GM23338 (cell line): ENCODE results near the gene TFB1M. TPM values are rescaled to one million over a fixed set of nuclear protein-coding genes. Genes with fewer than 3 reads are reported as not detected.

Experiments used
- ATAC-seq: fragments of 200-7000 bp; cut with Tn5 transposase; 3 replicates; pipeline ENCODE4 v1.9.1; 2020
- DNase-seq: peaks from one replicate; pipeline ENCODE4 v3.0.0-alpha.2; 2015; ENCODE audit warnings: low spot score
- H2AFZ ChIP-seq: fragments of 200-600 bp; sonication (generic); 2 replicates; pipeline ENCODE4 v1.8.0; 2016; ENCODE audit warnings: antibody characterized with exemption, mild to moderate bottlenecking, moderate library complexity
- H3F3A ChIP-seq: fragments of 200-600 bp; sonication (generic); replicated peaks from 2 replicates; pipeline ENCODE4 v1.8.0; 2017; ENCODE audit warnings: antibody characterized with exemption, mixed run types, low read depth
- H3K27ac ChIP-seq: fragments of 200-600 bp; sonication (generic); 2 replicates; pipeline ENCODE4 v1.6.1; 2016; ENCODE audit warnings: low read depth
- H3K27me3 ChIP-seq: fragments of 200-600 bp; sonication (generic); 2 replicates; pipeline ENCODE4 v1.8.0; 2016; ENCODE audit warnings: mild to moderate bottlenecking, mixed run types, moderate library complexity; ENCODE audit not compliant: insufficient read depth
- H3K36me3 ChIP-seq: fragments of 200-600 bp; sonication (generic); 2 replicates; pipeline ENCODE4 v1.8.0; 2016; ENCODE audit warnings: mild to moderate bottlenecking; ENCODE audit not compliant: insufficient read depth
- H3K4me1 ChIP-seq: fragments of 200-600 bp; sonication (generic); 2 replicates; pipeline ENCODE4 v1.8.0; 2016; ENCODE audit warnings: mild to moderate bottlenecking, moderate library complexity; ENCODE audit not compliant: insufficient read depth
- H3K4me2 ChIP-seq: fragments of 200-600 bp; sonication (generic); 2 replicates; pipeline ENCODE4 v1.7.1; 2017; ENCODE audit warnings: mixed run types
- H3K4me3 ChIP-seq: fragments of 200-600 bp; sonication (generic); 2 replicates; pipeline ENCODE4 v1.6.1; 2016; ENCODE audit warnings: mixed run types
- H3K79me2 ChIP-seq: fragments of 200-600 bp; sonication (generic); replicated peaks from 2 replicates; pipeline ENCODE4 v1.8.0; 2017; ENCODE audit warnings: mild to moderate bottlenecking; ENCODE audit not compliant: insufficient read depth
- H3K9me2 ChIP-seq: fragments of 200-600 bp; sonication (generic); 2 replicates; pipeline ENCODE4 v1.8.0; 2017; ENCODE audit not compliant: insufficient read depth
- H4K20me1 ChIP-seq: fragments of 200-600 bp; sonication (generic); replicated peaks from 2 replicates; pipeline ENCODE4 v1.8.0; 2017; ENCODE audit warnings: mild to moderate bottlenecking; ENCODE audit not compliant: insufficient read depth
- H3K27ac Mint-ChIP-seq: 2 replicates; pipeline ENCODE4 v1.8.0; 2020; ENCODE audit warnings: inconsistent platforms, mild to moderate bottlenecking, moderate library complexity, mixed read lengths
- H3K27me3 Mint-ChIP-seq: 3 replicates; pipeline ENCODE4 v1.8.0; 2022; ENCODE audit warnings: low read depth, mild to moderate bottlenecking, moderate library complexity, mixed read lengths, inconsistent platforms; ENCODE audit not compliant: insufficient read depth, poor library complexity
- H3K36me3 Mint-ChIP-seq: 3 replicates; pipeline ENCODE4 v1.8.0; 2021; ENCODE audit warnings: low read depth, mild to moderate bottlenecking, inconsistent platforms, moderate library complexity, mixed read lengths
- H3K4me1 Mint-ChIP-seq: 3 replicates; pipeline ENCODE4 v1.8.0; 2020; ENCODE audit warnings: mild to moderate bottlenecking, inconsistent platforms, mixed read lengths
- H3K4me3 Mint-ChIP-seq: 3 replicates; pipeline ENCODE4 v1.8.0; 2021; ENCODE audit warnings: moderate library complexity, mild to moderate bottlenecking, inconsistent platforms, mixed read lengths
- H3K9me3 Mint-ChIP-seq: 3 replicates; pipeline ENCODE4 v1.8.0; 2020; ENCODE audit warnings: moderate library complexity, mild to moderate bottlenecking, inconsistent platforms, mixed read lengths
- CTCF ChIP-seq, 2 experiments: fragments of 200-600 bp in 1 of 2; sonication (generic) in 1 of 2; conservative IDR thresholded peaks; 2 replicates each; pipeline versions ENCODE4 v1.5.1 to v1.6.1; 2016 to 2017; ENCODE audit warnings: antibody characterized with exemption in 2 of 2, low read depth in 2 of 2, mild to moderate bottlenecking in 2 of 2, moderate library complexity in 1 of 2
- ETS1 ChIP-seq: IDR thresholded peaks from 2 replicates; pipeline ENCODE4 v1.6.1; 2016; ENCODE audit warnings: antibody characterized with exemption
- EZH2 ChIP-seq: fragments of 200-600 bp; sonication (generic); IDR thresholded peaks from one replicate; pipeline ENCODE4 v1.8.0; 2017; ENCODE audit warnings: antibody characterized with exemption, mild to moderate bottlenecking, low read depth; ENCODE audit not compliant: unreplicated experiment
- EZH2phosphoT487 ChIP-seq: fragments of 200-600 bp; sonication (generic); IDR thresholded peaks from one replicate; pipeline ENCODE4 v1.8.1; 2018; ENCODE audit warnings: antibody characterized with exemption; ENCODE audit not compliant: unreplicated experiment
- polyA plus RNA-seq: library from polyadenylated mRNA; unstranded; fragments of >200 nt; fragmentation: Nextera tagmentation; extraction: Ambion mirVana; gene quantifications from 2 replicates; pipeline ENCODE4 v1.2.1, GENCODE V29; 2016
- total RNA-seq: library from RNA; depleted of rRNA; stranded (reverse); fragments of >200 nt; shearing (Covaris generic); gene quantifications from 2 replicates; pipeline ENCODE4 v1.2.3, GENCODE V29; 2014

TFB1M gene
- total and polyA plus RNA-seq, 2 experiments from 2014 or later = 51.1 to 66.9 TPM

- Mint-ChIP-seq H3K4me1 (peaks cover 16% of the 10 kb centered on the region), H3K9me3 (peaks cover 9% of the 10 kb centered on the region; the same call in 1 of the 3 replicates), H3K36me3 (peaks cover 25% of the 10 kb centered on the region), H3K27ac (peak overlapping the region; percentile 77), H3K27me3 (peaks cover 9% of the 10 kb centered on the region), H3K4me3 (no peak overlapping the region)
- Histone ChIP-seq H3K79me2 (no peaks in the 10 kb centered on the region), H3K27ac (no peak overlapping the region; the same call in 1 of the 2 replicates), H3K36me3 (peaks cover 3% of the 10 kb centered on the region; the same call in 1 of the 2 replicates), H3K9me2 (no peaks in the 10 kb centered on the region), H2AFZ (no peak overlapping the region), H3F3A (no peaks in the 10 kb centered on the region), H3K4me3 (no peak overlapping the region), H3K4me1 (peaks cover 5% of the 10 kb centered on the region; the same call in 1 of the 2 replicates), H4K20me1 (no peaks in the 10 kb centered on the region), H3K27me3 (no peaks in the 10 kb centered on the region), H3K4me2 (no peak overlapping the region)
- TF ChIP-seq ETS1 = no peak
- TF ChIP-seq CTCF (conservative IDR thresholded peaks at IDR 0.05; ENCODE audit: low read depth in 2 of 2) = peak in 1 of 2 experiments; percentile 26; a peak in 2 of 4 replicates
- DNase-seq = peak; percentile 41
- ATAC-seq = peak; percentile 87
These were observed 97.8 kb downstream of the TFB1M start for GRCh38 chr6:155216312-155217046.

- Histone ChIP-seq H3K27me3 (no peaks in the 10 kb centered on the region), H3K79me2 (no peaks in the 10 kb centered on the region), H3K36me3 (peaks cover 3% of the 10 kb centered on the region; the same call in 1 of the 2 replicates), H3K4me3 (no peak overlapping the region), H3K4me2 (no peak overlapping the region), H3F3A (no peaks in the 10 kb centered on the region), H3K27ac (no peak overlapping the region), H3K4me1 (peaks cover 5% of the 10 kb centered on the region; the same call in 1 of the 2 replicates), H2AFZ (no peak overlapping the region), H4K20me1 (no peaks in the 10 kb centered on the region), H3K9me2 (no peaks in the 10 kb centered on the region)
- H3K27ac Mint-ChIP-seq = no peak overlapping the region
- no peak overlapping the region for H3K4me3 Mint-ChIP-seq
- peaks cover 29% of the 10 kb centered on the region for H3K36me3 Mint-ChIP-seq
- no peak for TF ChIP-seq ETS1
- TF ChIP-seq EZH2 = no peak
- TF ChIP-seq EZH2phosphoT487 = no peak
- H3K4me1 Mint-ChIP-seq = peaks cover 16% of the 10 kb centered on the region
- peaks cover 9% of the 10 kb centered on the region for H3K27me3 Mint-ChIP-seq
- no peak for DNase-seq
- H3K9me3 Mint-ChIP-seq = peaks cover 9% of the 10 kb centered on the region; the same call in 1 of the 3 replicates
- ATAC-seq = no peak
These were observed 98.4 kb downstream of the TFB1M start for GRCh38 chr6:155215906-155216305.
